Keratinocyte (primary cell): ENCODE data around the gene GRIA3. TPM values are rescaled to one million over a fixed set of nuclear protein-coding genes. Genes with fewer than 3 reads are reported as not detected.

Source experiments
- DNase-seq: peaks from one replicate; pipeline ENCODE4 v3.0.0-alpha.2; 2011; ENCODE audit warnings: low read depth, missing footprints, low spot score
- FAIRE-seq: peaks from 2 replicates; lab custom pipeline; 2011; peaks lifted over from hg19 to GRCh38; lab: Jason Lieb, UNC
- H2AFZ ChIP-seq: 2 replicates; pipeline ENCODE4 v1.6.0; 2012; ENCODE audit warnings: low read length, control low read depth, inconsistent platforms; ENCODE audit not compliant: control insufficient read depth
- H3K27ac ChIP-seq: 2 replicates; pipeline ENCODE4 v1.5.1; 2011; ENCODE audit warnings: low read length; ENCODE audit not compliant: control insufficient read depth, insufficient read depth
- H3K27me3 ChIP-seq: 3 replicates; pipeline ENCODE4 v1.6.0; 2011; ENCODE audit warnings: low read length; ENCODE audit not compliant: control insufficient read depth, insufficient read depth; ENCODE audit errors: extremely low read depth
- H3K36me3 ChIP-seq, 2 experiments: 2 replicates in 1 of 2; 3 replicates in 1 of 2; pipeline ENCODE4 v1.5.1; 2011; ENCODE audit warnings: low read length in 2 of 2, mild to moderate bottlenecking in 1 of 2; ENCODE audit not compliant: control insufficient read depth in 2 of 2, insufficient read depth in 2 of 2; ENCODE audit errors: extremely low read depth in 1 of 2
- H3K4me1 ChIP-seq: 3 replicates; pipeline ENCODE4 v1.5.1; 2011; ENCODE audit warnings: low read length; ENCODE audit not compliant: control insufficient read depth, insufficient read depth; ENCODE audit errors: extremely low read depth
- H3K4me2 ChIP-seq: 3 replicates; pipeline ENCODE4 v1.6.0; 2011; ENCODE audit warnings: low read depth, low read length; ENCODE audit not compliant: control insufficient read depth, insufficient read depth; ENCODE audit errors: extremely low read depth
- H3K4me3 ChIP-seq, 3 experiments: fragments of 200-600 bp in 1 of 3; sonication (generic) in 1 of 3; 2 replicates in 2 of 3; 3 replicates in 1 of 3; pipeline ENCODE4 v1.5.1; 2011 to 2016; ENCODE audit warnings: low read length in 3 of 3, mild to moderate bottlenecking in 3 of 3, control low read depth in 2 of 3, inconsistent platforms in 1 of 3, low read depth in 1 of 3, mixed read lengths in 1 of 3, mixed run types in 1 of 3, moderate library complexity in 1 of 3; ENCODE audit not compliant: control insufficient read depth in 2 of 3, insufficient read depth in 2 of 3; ENCODE audit errors: extremely low read depth in 1 of 3
- H3K79me2 ChIP-seq: 2 replicates; pipeline ENCODE4 v1.6.0; 2012; ENCODE audit warnings: low read length; ENCODE audit not compliant: control insufficient read depth, insufficient read depth
- H3K9ac ChIP-seq: 3 replicates; pipeline ENCODE4 v1.6.0; 2011; ENCODE audit warnings: low read length; ENCODE audit not compliant: control insufficient read depth, insufficient read depth; ENCODE audit errors: extremely low read depth
- H3K9me1 ChIP-seq: 3 replicates; pipeline ENCODE4 v1.6.0; 2011; ENCODE audit warnings: low read length; ENCODE audit not compliant: control insufficient read depth, insufficient read depth; ENCODE audit errors: extremely low read depth
- H3K9me3 ChIP-seq: 2 replicates; pipeline ENCODE4 v1.5.1; 2012; ENCODE audit warnings: low read depth, low read length; ENCODE audit not compliant: control insufficient read depth
- H4K20me1 ChIP-seq: 3 replicates; pipeline ENCODE4 v1.6.0; 2011; ENCODE audit warnings: low read length; ENCODE audit not compliant: control insufficient read depth, insufficient read depth; ENCODE audit errors: extremely low read depth
- CTCF ChIP-seq, 3 experiments: IDR thresholded peaks in 1 of 3; conservative IDR thresholded peaks in 1 of 3; optimal IDR thresholded peaks in 1 of 3; 2 replicates in 2 of 3; 3 replicates in 1 of 3; pipeline versions ENCODE3 to v1.5.1; 2011; ENCODE audit warnings: low read length in 3 of 3, mild to moderate bottlenecking in 3 of 3, moderate library complexity in 2 of 3, control low read depth in 1 of 3, inconsistent platforms in 1 of 3; ENCODE audit not compliant: insufficient read depth in 2 of 3; ENCODE audit errors: extremely low read depth in 1 of 3
- EZH2 ChIP-seq: IDR thresholded peaks from one replicate; pipeline ENCODE4 v1.6.1; 2012; ENCODE audit warnings: inconsistent platforms, mild to moderate bottlenecking, low read length, moderate library complexity
- dilution Hi-C: fragments of 300-500 bp; cut with MboI; formaldehyde crosslinking; loops from one replicate; pipeline ENCODE4 v1.7.0; 2020; ENCODE audit warnings: low sequenced_read_pairs; ENCODE audit not compliant: extremely low pct_ligation_motif_present
- polyA plus RNA-seq, 5 experiments: library from polyadenylated mRNA; depleted of rRNA in 3 of 5; stranded (reverse) in 3 of 5; stranded (forward) in 1 of 5; unstranded in 1 of 5; fragments of >200 nt; gene quantifications; 1 replicate in 1 of 5; 2 replicates in 3 of 5; 3 replicates in 1 of 5; pipeline versions ENCODE4 v1.2.1 to v1.2.3, GENCODE V29; 2011 to 2012; ENCODE audit warnings: missing spikeins in 2 of 5, low read depth in 1 of 5, low replicate concordance in 1 of 5

Gene GRIA3
- polyA plus RNA-seq, 1 donor (not counting 4 experiments of a cell fraction or from before 2014, with no cell fraction given), result not detected

GRCh38 chrX:123267220-123267619, 83.1 kb downstream of the GRIA3 start:
- no peak for FAIRE-seq
- Histone ChIP-seq H3K9ac (no peak overlapping the region), H3K9me3 (no peaks in the 10 kb centered on the region), H4K20me1 (no peaks in the 10 kb centered on the region), H3K4me3 (no peak overlapping the region), H3K27ac (no peak overlapping the region), H2AFZ (no peak overlapping the region), H3K4me2 (no peak overlapping the region), H3K9me1 (no peaks in the 10 kb centered on the region), H3K27me3 (no peaks in the 10 kb centered on the region), H3K36me3 (no peaks in the 10 kb centered on the region), H3K4me1 (no peaks in the 10 kb centered on the region), H3K79me2 (no peaks in the 10 kb centered on the region)
- no peak for TF ChIP-seq CTCF (optimal IDR thresholded peaks at IDR 0.05 in 1 of 3, IDR thresholded peaks at IDR 0.05 in 1 of 3, conservative IDR thresholded peaks at IDR 0.05 in 1 of 3; ENCODE audit: extremely low read depth in 1 of 3, insufficient read depth in 2 of 3, low read length in 3 of 3)
- TF ChIP-seq EZH2, result no peak
- DNase-seq, result no peak
- dilution Hi-C loops, result no loop called here

GRCh38 chrX:123271902-123272301, 87.8 kb downstream of the GRIA3 start:
- no peak overlapping the region for H3K27ac ChIP-seq
- no peak overlapping the region for H3K4me3 ChIP-seq
- H3K4me1 ChIP-seq, result no peaks in the 10 kb centered on the region
- no peaks in the 10 kb centered on the region for H3K9me1 ChIP-seq
- H3K9ac ChIP-seq, result no peak overlapping the region
- no peaks in the 10 kb centered on the region for H3K36me3 ChIP-seq
- H3K4me2 ChIP-seq, result no peak overlapping the region
- H4K20me1 ChIP-seq, result no peaks in the 10 kb centered on the region
- FAIRE-seq, result no peak
- TF ChIP-seq EZH2 (no peak), CTCF (optimal IDR thresholded peaks at IDR 0.05 in 1 of 3, IDR thresholded peaks at IDR 0.05 in 1 of 3, conservative IDR thresholded peaks at IDR 0.05 in 1 of 3; ENCODE audit: extremely low read depth in 1 of 3, insufficient read depth in 2 of 3, low read length in 3 of 3) (no peak)
- H3K79me2 ChIP-seq, result no peaks in the 10 kb centered on the region
- no peaks in the 10 kb centered on the region for H3K9me3 ChIP-seq
- no peak overlapping the region for H2AFZ ChIP-seq
- dilution Hi-C loops, result no loop called here
- no peaks in the 10 kb centered on the region for H3K27me3 ChIP-seq
- no peak for DNase-seq
